HG02981 (cell line): ENCODE results near the gene LNX2.

ENCODE experiments used
- ATAC-seq: cut with Tn5 transposase; IDR thresholded peaks from one replicate; pipeline ENCODE4 v1.9.1; 2021; ENCODE audit warnings: mild to moderate bottlenecking, moderate library complexity; ENCODE audit not compliant: unreplicated experiment

Gene LNX2

GRCh38 chr13:27516103-27516502 is 104.2 kb downstream of the LNX2 start:
- no peak for ATAC-seq

GRCh38 chr13:27510082-27510481 is 110.2 kb downstream of the LNX2 start:
- ATAC-seq, result no peak

GRCh38 chr13:27508802-27509201 is 111.5 kb downstream of the LNX2 start:
- ATAC-seq, result no peak

- no peak for ATAC-seq
Measured at GRCh38 chr13:27505792-27506191, 114.5 kb downstream of the LNX2 start.

GRCh38 chr13:27504868-27505194 is 115.5 kb downstream of the LNX2 start:
- no peak for ATAC-seq

- no peak for ATAC-seq
Measured at GRCh38 chr13:27504128-27504867, 116.0 kb downstream of the LNX2 start.

- no peak for ATAC-seq
Measured at GRCh38 chr13:27500806-27501534, 119.4 kb downstream of the LNX2 start.

- no peak for ATAC-seq
Measured at GRCh38 chr13:27497563-27498230, 122.6 kb downstream of the LNX2 start.

GRCh38 chr13:27496536-27497273 is 123.6 kb downstream of the LNX2 start:
- no peak for ATAC-seq

GRCh38 chr13:27496006-27496405 is 124.3 kb downstream of the LNX2 start:
- no peak for ATAC-seq
